K562 (cell line): ENCODE results near the gene ACBD4. TPM values are rescaled to one million over a fixed set of nuclear protein-coding genes. Genes with fewer than 3 reads are reported as not detected.

Source experiments
- BCOR ChIP-seq: fragments of 450-650 bp; IDR thresholded peaks from 2 replicates; pipeline ENCODE4 v1.6.1; 2016
- GTF2E2 ChIP-seq: fragments of 200-800 bp; sonication (Bioruptor generic); IDR thresholded peaks from 2 replicates; pipeline ENCODE4 v1.6.1; 2016; ENCODE audit warnings: missing genetic modification characterization, missing compliant biosample characterization
- HMG20A ChIP-seq: fragments of 450-650 bp; formaldehyde crosslinking; conservative IDR thresholded peaks from 2 replicates; pipeline ENCODE4 v1.4.0; 2020; ENCODE audit warnings: mild to moderate bottlenecking, mixed read lengths
- ILK ChIP-seq: fragments of 450-650 bp; IDR thresholded peaks from 2 replicates; pipeline ENCODE4 v1.6.1; 2016; ENCODE audit warnings: missing genetic modification characterization, low read depth, mild to moderate bottlenecking, missing compliant biosample characterization, moderate library complexity, borderline replicate concordance
- MAFG ChIP-seq: fragments of 450-650 bp; conservative IDR thresholded peaks from 2 replicates; pipeline ENCODE4 v1.6.1; 2016; ENCODE audit warnings: missing genetic modification characterization, missing compliant biosample characterization
- NFE2L1 ChIP-seq: fragments of 450-650 bp; IDR thresholded peaks from 2 replicates; pipeline ENCODE4 v1.6.1; 2016; ENCODE audit warnings: missing genetic modification characterization, low read depth, mild to moderate bottlenecking, missing compliant biosample characterization, moderate library complexity, borderline replicate concordance
- RBM34 ChIP-seq: fragments of 200-400 bp; formaldehyde crosslinking; IDR thresholded peaks from 2 replicates; pipeline ENCODE4 v1.6.1; 2018; ENCODE audit warnings: low read length, borderline replicate concordance; ENCODE audit not compliant: insufficient read depth
- ZNF316 ChIP-seq: fragments of 450-650 bp; IDR thresholded peaks from 2 replicates; pipeline ENCODE4 v1.6.1; 2016
- ZNF354B ChIP-seq: fragments of 250-450 bp; sonication (Bioruptor Pico); IDR thresholded peaks from 2 replicates; pipeline ENCODE4 v1.4.0; 2020
- ZNF407 ChIP-seq: fragments of 450-650 bp; IDR thresholded peaks from 2 replicates; pipeline ENCODE4 v1.6.1; 2016; ENCODE audit warnings: low read depth
- ZNF609 ChIP-seq: sonication (generic); formaldehyde crosslinking; IDR thresholded peaks from 2 replicates; pipeline ENCODE4 v1.8.1; 2023; ENCODE audit warnings: missing genetic modification reagents, mild to moderate bottlenecking, borderline replicate concordance
- polyA plus RNA-seq, 8 experiments: library from polyadenylated mRNA; depleted of rRNA in 4 of 8; stranded (reverse) in 5 of 8; unstranded in 3 of 8; fragments of >200 nt; fragmentation: Nextera tagmentation in 2 of 8; fragmentation: Illumina TruSeq in 1 of 8; extraction: Ambion mirVana in 2 of 8; extraction: Trizol in 1 of 8; gene quantifications; 2 replicates each; pipeline versions ENCODE4 v1.2.1 to v1.2.3, GENCODE V29; 2011 to 2014; ENCODE audit warnings: inconsistent platforms in 1 of 8, missing spikeins in 1 of 8
- total RNA-seq, 7 experiments: library from RNA; depleted of rRNA in 6 of 7; stranded (reverse); fragments of >200 nt in 6 of 7; fragmentation: Illumina TruSeq in 2 of 7; extraction: Trizol in 2 of 7; gene quantifications; 2 replicates each; pipeline versions ENCODE4 v1.2.1 to v1.2.3, GENCODE V29; 2011 to 2021; ENCODE audit warnings: low replicate concordance in 1 of 7
- TF ChIP-seq, protein P1 (sequence below): fragments of 450-650 bp; IDR thresholded peaks from 2 replicates; pipeline ENCODE4 v1.6.1; 2016; ENCODE audit warnings: borderline replicate concordance

Gene ACBD4
- total and polyA plus RNA-seq, 9 of the 15 experiments (the other 6 are each of a cell fraction or from before 2014, with no cell fraction given), result 0.14 to 6.9 (median 4.6) TPM

DNA sequence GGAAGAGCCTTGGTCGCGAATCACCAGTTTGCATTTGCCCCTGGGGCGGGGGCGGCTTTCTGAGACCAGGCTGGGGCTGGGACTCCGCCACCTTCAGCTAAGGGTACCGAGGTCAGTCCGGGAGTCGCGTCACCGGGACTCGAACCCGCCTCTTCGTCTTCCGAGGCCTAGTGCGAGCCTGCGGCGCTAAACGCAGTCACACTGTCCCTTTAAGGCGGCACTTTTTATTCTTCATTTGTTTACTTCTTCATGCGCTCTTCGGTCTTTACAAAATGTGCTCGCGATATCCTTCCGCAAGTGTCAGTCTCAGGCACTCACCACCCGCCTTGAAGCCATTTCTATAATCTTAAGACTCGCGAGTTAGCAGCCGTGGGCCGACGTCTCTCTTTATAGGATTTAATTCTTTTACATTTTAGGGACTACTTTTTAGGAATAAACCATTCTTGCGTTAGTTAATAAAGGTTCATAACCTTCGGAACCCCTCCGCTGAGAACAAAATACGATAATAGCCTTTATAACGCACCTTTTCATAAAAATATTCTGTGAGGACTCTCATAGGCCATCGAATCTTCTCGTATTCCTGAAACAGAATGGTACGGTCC lies 12.2 kb downstream of the ACBD4 start (continued):
- TF ChIP-seq, protein P1, sequence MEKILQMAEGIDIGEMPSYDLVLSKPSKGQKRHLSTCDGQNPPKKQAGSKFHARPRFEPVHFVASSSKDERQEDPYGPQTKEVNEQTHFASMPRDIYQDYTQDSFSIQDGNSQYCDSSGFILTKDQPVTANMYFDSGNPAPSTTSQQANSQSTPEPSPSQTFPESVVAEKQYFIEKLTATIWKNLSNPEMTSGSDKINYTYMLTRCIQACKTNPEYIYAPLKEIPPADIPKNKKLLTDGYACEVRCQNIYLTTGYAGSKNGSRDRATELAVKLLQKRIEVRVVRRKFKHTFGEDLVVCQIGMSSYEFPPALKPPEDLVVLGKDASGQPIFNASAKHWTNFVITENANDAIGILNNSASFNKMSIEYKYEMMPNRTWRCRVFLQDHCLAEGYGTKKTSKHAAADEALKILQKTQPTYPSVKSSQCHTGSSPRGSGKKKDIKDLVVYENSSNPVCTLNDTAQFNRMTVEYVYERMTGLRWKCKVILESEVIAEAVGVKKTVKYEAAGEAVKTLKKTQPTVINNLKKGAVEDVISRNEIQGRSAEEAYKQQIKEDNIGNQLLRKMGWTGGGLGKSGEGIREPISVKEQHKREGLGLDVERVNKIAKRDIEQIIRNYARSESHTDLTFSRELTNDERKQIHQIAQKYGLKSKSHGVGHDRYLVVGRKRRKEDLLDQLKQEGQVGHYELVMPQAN, result peak; percentile 52; the same call in 1 of the 2 replicates
- TF ChIP-seq NFE2L1 (tag), result no peak
- no peak for TF ChIP-seq ZNF316
- TF ChIP-seq ZNF609 (CRISPR knock-in tag), result no peak
- peak; percentile 63; the same call in 1 of the 2 replicates for TF ChIP-seq GTF2E2 (tag)
- no peak for TF ChIP-seq ZNF407
- TF ChIP-seq HMG20A, result no peak
- TF ChIP-seq MAFG (tag), result no peak
- no peak for TF ChIP-seq ZNF354B (CRISPR knock-in tag)
- TF ChIP-seq BCOR, result peak; percentile 84
- TF ChIP-seq ILK, result no peak
- TF ChIP-seq RBM34, result no peak
